SW480 (cell line): ENCODE results near the gene SHISA7.
"Not testable (repeated sequence)": the region's sequence is repeated elsewhere in the genome, so short reads cannot be mapped to it uniquely, and the experiment has no call there.

Source experiments
- DNase-seq: peaks from one replicate; pipeline ENCODE4 v3.0.0-alpha.2; 2016; ENCODE audit warnings: low spot score

The SHISA7 gene

DNA sequence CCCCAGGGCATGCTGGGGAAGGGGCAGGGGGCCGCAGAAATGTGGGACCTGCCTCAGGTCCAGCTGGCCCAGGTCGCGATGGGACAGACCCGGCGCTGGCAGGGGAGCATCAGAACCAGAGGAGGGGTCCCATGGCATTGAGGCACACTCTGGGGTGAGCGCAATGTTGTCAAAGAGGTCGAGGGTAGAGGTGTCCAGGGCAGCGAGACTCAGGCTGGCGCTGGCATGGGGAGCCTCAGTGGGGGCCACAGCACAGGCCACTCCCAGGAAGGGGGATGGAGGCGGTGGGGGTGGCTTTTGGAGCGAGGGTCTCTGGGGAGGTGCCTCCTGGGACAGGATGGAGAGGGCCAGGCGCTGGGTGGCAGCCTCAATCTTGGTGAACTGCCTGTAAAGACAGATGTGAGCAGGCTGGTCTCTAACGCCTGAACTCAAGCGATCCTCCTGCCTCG lies 20.5 kb upstream of the SHISA7 start:
- no peak for DNase-seq

DNA sequence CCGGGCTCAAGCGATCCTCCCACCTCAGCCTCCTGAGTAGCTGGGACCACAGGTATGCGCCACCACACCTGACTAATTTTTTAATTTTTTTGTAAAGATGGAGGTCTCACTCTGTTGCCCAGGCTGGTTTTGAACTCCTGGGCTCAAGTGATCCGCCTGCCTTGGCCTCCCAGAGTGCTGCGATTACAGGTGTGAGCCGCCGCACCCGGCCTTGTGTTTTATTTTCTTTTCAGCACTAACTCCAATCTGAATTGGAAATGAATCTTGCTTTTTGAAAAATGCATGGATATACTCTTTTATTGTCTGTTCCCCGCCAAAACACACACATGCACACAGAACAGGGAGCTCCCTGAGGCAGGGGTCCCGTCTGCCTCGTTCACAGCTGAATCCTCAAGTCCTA lies 19.6 kb upstream of the SHISA7 start:
- no peak for DNase-seq

GRCh38 chr19:55461974-55462626 lies 19.0 kb upstream of the SHISA7 start:
- DNase-seq: no peak

DNA sequence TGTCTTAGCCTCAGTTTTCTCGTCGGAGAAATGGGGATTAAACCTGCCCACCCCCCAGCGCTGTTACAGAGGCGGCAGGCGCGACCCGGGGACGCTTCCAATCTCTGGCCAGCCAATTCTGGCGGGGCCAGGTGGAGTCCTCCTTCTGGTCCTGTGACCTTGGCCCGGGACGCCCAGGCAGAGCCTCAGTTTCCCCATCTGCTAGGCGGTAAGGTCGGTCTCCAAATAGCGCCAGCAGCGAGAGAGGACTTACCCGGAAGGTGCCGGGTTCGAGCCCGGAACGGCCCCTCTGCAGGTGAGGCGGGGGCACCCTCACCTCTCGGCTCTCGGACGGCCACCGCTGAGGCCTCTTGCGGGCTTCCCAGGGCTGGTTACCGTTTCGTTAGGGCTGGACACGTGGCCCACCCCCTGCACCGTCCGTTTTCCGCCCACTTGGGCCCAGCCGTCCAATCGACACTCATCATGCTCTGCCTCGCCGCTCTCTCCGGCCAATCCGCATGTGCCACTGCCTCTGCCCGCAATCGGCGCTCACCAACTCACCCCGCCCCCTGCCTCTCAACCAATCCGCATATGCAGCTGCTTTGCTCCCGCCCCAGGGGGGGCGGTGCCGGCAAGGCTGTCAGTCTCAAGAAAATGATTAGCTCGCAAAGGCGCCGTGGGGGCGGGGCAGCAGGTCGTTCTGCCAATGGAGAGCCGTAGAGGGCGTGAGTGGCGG lies 18.3 kb upstream of the SHISA7 start, which contains the start of gene ISOC2:
ISOC2 (minus strand) TSS at position 384 of the 715 bp plus-strand sequence. CDS start 5,156 bp downstream, outside the sequence.
- peak; percentile 100 for DNase-seq

GRCh38 chr19:55460670-55461258 lies 17.7 kb upstream of the SHISA7 start:
- peak; percentile 57 for DNase-seq

DNA sequence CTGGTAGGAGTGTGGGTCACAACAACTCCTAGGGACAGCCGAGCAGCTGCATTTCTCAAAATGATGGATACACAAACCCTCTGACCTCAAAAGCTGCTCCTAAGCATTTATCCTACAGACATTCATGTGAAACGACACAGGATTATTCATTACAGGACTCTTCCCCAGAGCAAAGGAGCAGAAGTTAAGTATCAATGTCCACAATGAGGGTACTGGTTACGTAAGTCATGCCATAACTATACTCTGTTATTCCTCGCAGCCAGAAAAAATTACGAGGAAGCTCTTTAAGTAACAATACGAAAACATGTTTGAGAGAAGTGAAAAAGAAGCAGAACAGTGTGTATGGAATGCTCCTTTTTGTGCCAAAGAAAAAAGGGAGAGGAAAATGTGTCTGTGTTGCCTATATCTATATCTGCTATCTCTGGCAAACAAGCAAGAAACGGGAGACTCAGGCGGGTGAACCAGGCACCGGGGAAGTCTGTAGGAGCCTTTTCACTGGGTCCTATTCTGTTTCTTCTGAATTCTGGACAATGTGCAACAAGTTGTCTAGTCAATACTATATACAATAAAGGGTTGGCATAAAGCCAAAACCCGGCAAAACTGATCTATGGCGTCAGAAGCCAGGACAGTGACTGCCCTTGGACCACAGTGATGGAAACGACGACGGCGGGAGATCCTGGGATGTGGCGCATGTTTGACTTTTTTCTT lies 17.0 kb upstream of the SHISA7 start:
- no peak for DNase-seq

- no peak for DNase-seq
Observed at GRCh38 chr19:55459551-55459949, 16.4 kb upstream of the SHISA7 start.

- no peak for DNase-seq
Observed at GRCh38 chr19:55457683-55458457, 14.8 kb upstream of the SHISA7 start.

- DNase-seq: no peak
Observed at GRCh38 chr19:55456347-55456746, 13.2 kb upstream of the SHISA7 start.

GRCh38 chr19:55455576-55456235 lies 12.6 kb upstream of the SHISA7 start:
- DNase-seq: no peak

DNA sequence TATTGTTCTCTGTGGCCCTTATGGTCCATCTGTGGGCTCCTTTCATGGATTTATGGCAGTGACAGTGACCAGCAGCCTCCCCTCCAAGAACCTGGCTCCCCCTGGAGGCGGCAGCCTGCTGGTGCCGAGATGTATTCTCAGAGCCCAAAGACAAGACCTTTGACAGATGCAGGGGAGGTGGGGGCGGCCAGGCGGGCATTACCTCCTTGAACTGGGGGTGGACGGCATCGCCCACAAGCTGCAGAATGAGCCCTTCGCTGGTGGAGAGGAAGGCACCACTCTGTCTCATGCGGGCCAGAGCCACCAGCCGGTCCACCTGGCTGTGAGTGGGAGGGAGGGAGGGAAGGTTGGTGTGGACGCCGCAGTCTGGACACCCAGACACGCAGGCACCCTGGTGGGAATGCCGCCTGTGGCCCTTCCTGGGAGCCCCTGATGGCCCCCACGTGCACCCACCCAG lies 11.7 kb upstream of the SHISA7 start:
- peak; percentile 56 for DNase-seq

DNA sequence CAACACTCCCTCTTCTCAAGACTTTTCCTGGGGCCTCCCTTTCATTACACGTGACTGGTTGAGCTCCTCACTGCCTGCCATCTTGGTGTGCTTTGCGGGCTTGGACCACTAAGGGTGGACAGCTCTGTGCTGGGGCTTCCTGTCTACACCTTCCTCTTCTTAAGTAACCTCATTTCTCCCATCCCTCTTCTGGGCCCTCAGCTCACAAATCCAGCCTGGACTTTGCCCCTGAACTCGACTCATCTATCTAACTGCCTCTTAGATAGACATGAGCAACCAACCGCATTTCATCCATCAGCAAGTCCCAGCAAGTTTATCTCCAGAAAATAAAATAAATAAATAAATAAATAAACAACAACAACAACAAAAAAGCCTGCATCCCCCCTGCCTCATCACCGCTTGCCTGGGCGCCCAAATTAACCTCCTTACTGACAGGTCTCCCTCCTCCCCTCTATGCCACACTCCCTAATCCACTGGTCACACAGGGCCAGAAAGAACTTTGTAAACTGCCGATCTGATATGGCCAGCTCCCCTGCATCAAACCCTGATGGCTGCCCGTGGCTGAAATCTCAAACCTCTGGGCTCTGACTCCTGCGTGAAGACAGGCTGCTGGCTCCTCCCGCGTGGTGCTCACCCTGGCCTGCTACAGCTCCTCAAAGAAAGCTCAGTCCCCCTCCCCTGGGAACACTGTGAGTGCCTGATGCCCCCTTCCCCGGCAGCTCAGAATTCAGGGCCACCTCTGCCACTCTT lies 10.6 kb upstream of the SHISA7 start:
- no peak for DNase-seq

GRCh38 chr19:55452749-55453346 lies 9.7 kb upstream of the SHISA7 start:
- DNase-seq: peak; percentile 75

DNA sequence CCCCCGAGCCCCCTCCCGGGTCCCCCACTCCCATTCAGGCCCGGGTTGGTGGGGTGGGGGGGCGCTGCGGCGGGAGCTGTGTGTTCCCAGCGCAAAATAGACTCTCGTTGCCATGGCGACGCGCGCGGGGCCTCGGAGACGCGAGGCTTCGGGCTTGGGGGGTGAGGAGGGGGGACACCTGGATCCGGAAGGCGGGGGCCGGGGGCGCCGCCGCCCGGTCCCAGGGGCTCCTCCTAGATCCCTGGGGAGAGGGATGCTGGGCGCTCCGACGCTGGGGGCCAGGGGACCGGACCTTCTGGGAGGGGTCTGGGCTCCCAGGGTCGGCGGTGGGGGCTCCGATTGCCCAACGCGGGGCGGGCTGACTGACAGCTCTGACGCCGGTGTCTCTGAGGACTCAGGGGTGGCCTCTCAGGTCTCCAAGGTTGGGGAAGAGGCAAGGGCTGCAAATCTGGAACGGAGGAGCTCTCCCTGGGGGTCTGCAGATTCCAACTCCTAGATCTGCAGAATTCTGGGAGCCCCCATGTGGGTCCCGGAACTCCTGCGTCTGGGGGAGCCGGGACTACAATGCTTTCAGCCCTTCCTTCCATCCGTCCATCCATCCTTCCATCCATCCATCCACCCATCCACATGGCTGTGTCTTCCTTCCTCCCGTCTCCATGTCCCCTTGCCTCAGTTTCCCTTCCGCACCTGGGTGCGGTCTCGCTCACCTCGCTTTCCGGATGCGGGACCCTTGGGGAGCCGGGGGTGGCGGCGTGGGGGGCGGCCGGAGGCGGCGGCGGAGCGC lies 9.1 kb upstream of the SHISA7 start:
- no peak for DNase-seq

GRCh38 chr19:55451163-55451964 lies 8.3 kb upstream of the SHISA7 start:
- DNase-seq: no peak

DNA sequence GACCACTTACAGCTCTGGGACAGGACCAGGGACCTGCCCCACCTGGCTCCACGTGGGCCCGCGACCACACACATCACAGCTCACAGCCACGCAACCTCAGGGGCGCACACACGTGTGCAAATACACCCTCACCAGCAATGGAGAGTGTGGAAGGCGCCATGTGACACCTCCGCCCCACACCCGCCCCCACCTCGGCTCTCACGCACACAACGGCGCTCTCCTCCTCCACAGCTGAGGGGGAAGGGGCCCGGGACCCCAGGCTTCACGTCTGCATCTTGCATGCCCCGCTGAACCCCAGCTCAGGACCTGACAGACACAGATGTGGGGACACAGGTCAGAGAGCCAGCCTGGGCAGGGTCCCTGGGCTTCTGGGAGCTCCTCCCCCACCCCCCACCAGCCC lies 6.4 kb upstream of the SHISA7 start:
- no peak for DNase-seq

DNA sequence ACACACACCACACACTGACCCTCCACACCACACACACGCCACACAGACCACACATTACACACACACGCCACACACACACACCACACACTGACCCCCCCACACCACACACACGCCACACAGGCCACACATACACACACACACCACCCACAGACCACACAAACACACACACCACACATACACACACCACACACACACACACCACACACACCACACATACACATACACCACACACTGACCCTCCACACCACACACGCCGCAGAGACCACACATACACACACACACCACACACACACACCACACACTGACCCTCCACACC lies 5.0 kb upstream of the SHISA7 start:
- not testable (repeated sequence) for DNase-seq

DNA sequence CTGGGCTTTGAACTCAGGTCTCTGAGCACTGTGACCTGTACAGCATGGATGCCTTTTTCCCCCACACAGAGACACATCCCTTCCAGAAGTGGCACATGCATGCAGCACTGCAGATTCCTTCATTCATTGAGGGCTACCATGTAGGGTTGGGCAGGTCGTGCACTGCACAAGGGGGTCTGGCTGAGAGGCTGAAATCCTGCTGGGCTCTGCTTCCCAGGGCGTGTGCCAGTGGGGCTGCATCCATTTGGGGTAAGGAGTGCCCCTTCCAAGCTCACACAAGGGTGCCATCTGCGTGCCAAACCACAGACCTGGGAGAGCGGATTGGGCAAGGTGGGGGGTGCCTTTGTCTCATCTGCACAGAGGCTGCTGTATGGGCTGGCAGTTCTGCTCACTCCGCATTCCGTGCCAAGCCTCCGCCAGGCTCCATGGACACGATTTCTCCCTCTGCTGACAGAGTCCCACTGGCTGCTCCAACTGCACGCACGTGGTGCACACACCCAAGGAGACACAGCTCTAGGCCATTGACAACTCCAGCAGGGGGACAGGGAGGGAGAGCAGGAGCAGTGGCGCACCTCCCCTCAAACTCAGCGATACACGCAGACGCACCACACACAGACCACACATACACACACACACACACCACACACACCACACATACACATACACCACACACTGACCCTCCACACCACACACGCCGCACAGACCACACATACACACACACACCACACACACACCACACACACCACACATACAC lies 4.5 kb upstream of the SHISA7 start:
- DNase-seq: peak; percentile 86
